SK-N-DZ (cell line): ENCODE data around the gene CPNE1.

Source experiments
- small RNA-seq, 2 experiments: library from RNA; depleted of rRNA; stranded (forward); fragments of <200 nt; gene quantifications; one replicate each; pipeline ENCODE3, GENCODE V24; 2014

CPNE1 gene

Small RNA genes lying within 50 kb of the gene (small RNA-seq; reads per million reads assigned to genes)
- gene RNU6-759P (0 to 0.04 reads per million in 2 experiments), gene RPL37P1 (0 to 0.09 reads per million in 2 experiments)
